Neural cell (in vitro differentiated cells): ENCODE measurements around the gene HDAC5. TPM values are rescaled to one million over a fixed set of nuclear protein-coding genes. Genes with fewer than 3 reads are reported as not detected.

Source experiments
- H2AFZ ChIP-seq: fragments of 200-600, 300-800 bp; sonication (generic), shearing (Covaris generic); 2 replicates; pipeline ENCODE4 v1.6.0; 2014; ENCODE audit warnings: low read depth, mild to moderate bottlenecking, antibody characterized with exemption, low read length, moderate library complexity
- H3F3A ChIP-seq: fragments of 200-600 bp; shearing (Covaris generic); 2 replicates; pipeline ENCODE4 v1.6.1; 2016; ENCODE audit warnings: mild to moderate bottlenecking, moderate library complexity, mixed read lengths, antibody characterized with exemption, low read length; ENCODE audit not compliant: insufficient read depth, poor library complexity, severe bottlenecking
- H3K27ac ChIP-seq: fragments of 200-600, 300-800 bp; sonication (generic), shearing (Covaris generic); 2 replicates; pipeline ENCODE4 v1.5.1; 2014; ENCODE audit warnings: mild to moderate bottlenecking, low read length, moderate library complexity
- H3K27me3 ChIP-seq: fragments of 300-800, 200-600 bp; sonication (generic), shearing (Covaris generic); 2 replicates; pipeline ENCODE4 v1.6.0; 2014; ENCODE audit warnings: mild to moderate bottlenecking, low read depth, low read length, moderate library complexity; ENCODE audit not compliant: insufficient read depth
- H3K36me3 ChIP-seq: fragments of 300-800, 200-600 bp; sonication (generic), shearing (Covaris generic); 2 replicates; pipeline ENCODE4 v1.5.1; 2014; ENCODE audit warnings: mild to moderate bottlenecking, antibody characterized with exemption, low read length, moderate library complexity; ENCODE audit not compliant: insufficient read depth
- H3K4me2 ChIP-seq: fragments of 300-800, 200-600 bp; sonication (generic), shearing (Covaris generic); 2 replicates; pipeline ENCODE4 v1.6.0; 2014; ENCODE audit warnings: mild to moderate bottlenecking, low read length
- H3K4me3 ChIP-seq: fragments of 300-800, 200-600 bp; sonication (generic), shearing (Covaris generic); 2 replicates; pipeline ENCODE4 v1.5.1; 2014; ENCODE audit warnings: mild to moderate bottlenecking, low read length, moderate library complexity
- H3K79me2 ChIP-seq: fragments of 200-600 bp; shearing (Covaris generic); replicated peaks from 2 replicates; pipeline ENCODE4 v1.6.0; 2014; ENCODE audit warnings: mild to moderate bottlenecking, low read length, moderate library complexity; ENCODE audit not compliant: insufficient read depth
- H3K9ac ChIP-seq: fragments of 300-800, 200-600 bp; sonication (generic), shearing (Covaris generic); 2 replicates; pipeline ENCODE4 v1.6.1; 2016; ENCODE audit warnings: mild to moderate bottlenecking, low read length, mixed read lengths
- H3K9me2 ChIP-seq: fragments of 200-600 bp; shearing (Covaris generic); 2 replicates; pipeline ENCODE4 v1.6.1; 2016; ENCODE audit warnings: mild to moderate bottlenecking, low read length, mixed read lengths; ENCODE audit not compliant: insufficient read depth
- H3K9me3 ChIP-seq: fragments of 200-600, 300-800 bp; sonication (generic), shearing (Covaris generic); 2 replicates; pipeline ENCODE4 v1.6.1; 2016; ENCODE audit warnings: mild to moderate bottlenecking, mixed run types, low read length, moderate library complexity, mixed read lengths
- H4K20me1 ChIP-seq: fragments of 200-600 bp; shearing (Covaris generic); 2 replicates; pipeline ENCODE4 v1.6.1; 2016; ENCODE audit warnings: mild to moderate bottlenecking, mixed run types; ENCODE audit not compliant: insufficient read depth
- CTCF ChIP-seq: fragments of 450-650 bp; IDR thresholded peaks from 2 replicates; pipeline ENCODE4 v1.5.1; 2014; ENCODE audit warnings: antibody characterized with exemption, mild to moderate bottlenecking, moderate library complexity; ENCODE audit not compliant: poor library complexity, severe bottlenecking
- EP300 ChIP-seq: fragments of 450-650 bp; conservative IDR thresholded peaks from 2 replicates; pipeline ENCODE4 v1.6.1; 2014; ENCODE audit warnings: antibody characterized with exemption, mild to moderate bottlenecking, moderate library complexity; ENCODE audit not compliant: poor library complexity, severe bottlenecking
- EZH2 ChIP-seq: fragments of 200-600, 300-800 bp; shearing (Covaris generic), sonication (generic); IDR thresholded peaks from 2 replicates; pipeline ENCODE4 v1.6.1; 2014; ENCODE audit warnings: antibody characterized with exemption, low read length, borderline replicate concordance, mild to moderate bottlenecking; ENCODE audit not compliant: insufficient read depth, poor library complexity, severe bottlenecking
- MXI1 ChIP-seq: fragments of 450-650 bp; conservative IDR thresholded peaks from 2 replicates; pipeline ENCODE4 v1.6.1; 2014; ENCODE audit warnings: antibody characterized with exemption, mild to moderate bottlenecking; ENCODE audit not compliant: poor library complexity, severe bottlenecking
- POLR2AphosphoS5 ChIP-seq: IDR thresholded peaks from 2 replicates; pipeline ENCODE4 v1.6.1; 2012
- RAD21 ChIP-seq: fragments of 450-650 bp; conservative IDR thresholded peaks from 2 replicates; pipeline ENCODE4 v1.6.1; 2014; ENCODE audit warnings: antibody characterized with exemption, mild to moderate bottlenecking, moderate library complexity
- REST ChIP-seq: IDR thresholded peaks from 2 replicates; pipeline ENCODE4 v1.6.1; 2012; ENCODE audit warnings: borderline replicate concordance
- SMC3 ChIP-seq: fragments of 450-650 bp; conservative IDR thresholded peaks from 2 replicates; pipeline ENCODE4 v1.6.1; 2014; ENCODE audit warnings: antibody characterized with exemption, mild to moderate bottlenecking, moderate library complexity; ENCODE audit not compliant: poor library complexity
- TAF1 ChIP-seq: IDR thresholded peaks from 2 replicates; pipeline ENCODE4 v1.6.1; 2012; ENCODE audit warnings: low read depth
- polyA plus RNA-seq: library from polyadenylated mRNA; depleted of rRNA; stranded (reverse); fragments of >200 nt; gene quantifications from 2 replicates; pipeline ENCODE4 v1.2.3, GENCODE V29; 2014

Gene HDAC5
- polyA plus RNA-seq, 1 donor from 2014 or later: 97.8 TPM

DNA sequence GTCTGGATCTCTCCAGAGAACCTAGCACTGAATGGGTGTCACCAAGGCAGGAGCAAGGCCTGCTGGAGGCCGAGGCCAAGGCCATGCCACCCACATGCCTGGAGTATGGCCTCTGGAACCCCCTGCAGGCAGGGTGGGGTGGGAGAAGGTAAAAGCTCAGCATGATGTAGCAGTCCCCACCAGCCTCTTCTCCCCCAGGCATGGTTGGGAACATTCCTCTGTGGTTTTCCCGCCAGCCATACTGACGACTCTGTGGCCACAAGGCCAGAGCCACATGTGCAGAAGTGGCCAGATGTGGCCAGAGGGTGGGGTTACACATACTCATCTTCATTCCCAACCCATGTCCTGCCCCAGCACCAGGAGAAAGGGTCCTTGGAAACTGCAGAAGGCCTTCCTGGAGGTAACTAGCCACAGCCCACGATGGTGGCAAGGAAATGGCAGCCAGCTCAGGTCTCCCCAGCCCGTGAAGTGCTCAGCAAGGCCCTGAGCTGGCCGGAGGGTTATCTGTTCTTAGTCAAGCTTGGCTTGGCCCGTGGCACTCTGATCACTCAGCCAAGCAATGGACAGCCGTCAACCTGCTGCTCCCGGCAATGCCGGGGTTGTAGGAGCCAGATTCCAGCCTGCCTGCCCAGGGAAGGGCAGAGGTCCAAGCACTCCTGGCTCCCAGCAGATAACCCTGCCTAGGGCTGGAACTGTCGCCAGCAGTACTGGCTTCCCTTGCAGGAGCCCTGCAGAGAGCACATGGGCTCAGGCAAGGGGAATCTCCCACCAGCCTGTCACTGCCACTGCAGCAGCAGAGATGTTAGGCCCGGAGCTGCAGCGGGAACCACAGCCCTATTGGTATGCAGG lies 26.1 kb downstream of the HDAC5 start:
- no peaks in the 10 kb centered on the region for H4K20me1 ChIP-seq
- H3K4me2 ChIP-seq: no peak overlapping the region
- H3K4me3 ChIP-seq: no peak overlapping the region
- H3K27me3 ChIP-seq: no peaks in the 10 kb centered on the region
- H3K27ac ChIP-seq: no peak overlapping the region
- no peaks in the 10 kb centered on the region for H3K9me2 ChIP-seq
- TF ChIP-seq RAD21 (no peak), MXI1 (no peak), TAF1 (no peak), CTCF (no peak), POLR2AphosphoS5 (no peak), EP300 (no peak), REST (no peak), SMC3 (no peak), EZH2 (no peak)
- H3K9ac ChIP-seq: no peak overlapping the region
- no peaks in the 10 kb centered on the region for H3K79me2 ChIP-seq
- H3K36me3 ChIP-seq: no peaks in the 10 kb centered on the region
- no peaks in the 10 kb centered on the region for H3K9me3 ChIP-seq
- no peaks in the 10 kb centered on the region for H3F3A ChIP-seq
- no peak overlapping the region for H2AFZ ChIP-seq

DNA sequence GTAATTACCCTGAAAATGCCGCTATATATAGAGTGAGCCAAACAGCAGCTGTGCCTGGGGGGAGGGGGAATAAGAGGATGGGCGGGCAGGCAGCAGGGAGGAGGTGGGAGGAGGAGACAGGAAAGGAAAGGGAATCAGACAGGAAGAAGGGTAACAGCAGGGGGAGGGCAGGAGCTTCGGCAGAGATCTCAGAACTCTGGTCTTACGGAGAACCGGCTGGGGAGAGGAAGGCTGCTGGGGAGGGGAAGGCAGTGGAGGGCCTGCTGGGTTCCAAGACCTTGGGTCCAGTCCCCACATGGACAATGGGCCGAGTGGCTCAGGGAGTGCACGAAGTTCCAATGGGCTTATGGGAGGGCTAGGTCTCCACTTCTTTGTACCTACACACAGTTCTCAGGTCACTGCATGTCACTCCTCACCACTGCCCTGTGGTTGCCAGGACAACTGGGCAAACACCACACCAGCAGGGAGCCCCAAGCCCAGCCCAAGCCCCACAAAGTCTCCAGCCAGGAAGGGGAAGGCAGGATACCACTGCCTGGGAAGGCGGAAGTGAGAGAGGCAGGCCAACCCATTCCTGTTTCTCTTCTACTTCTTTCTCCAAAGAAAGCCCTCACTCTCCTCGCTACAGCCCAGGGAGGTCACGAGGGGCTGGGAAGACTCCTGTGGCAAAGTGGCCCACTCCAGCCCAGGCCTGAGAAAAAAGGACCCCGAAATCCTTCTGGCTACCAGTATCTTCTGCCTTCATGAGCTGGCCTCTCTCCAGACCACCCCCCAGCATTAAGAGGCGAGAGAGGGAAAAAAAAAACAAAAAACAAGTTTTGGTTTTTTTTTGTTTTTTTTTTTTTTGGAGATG lies 27.6 kb downstream of the HDAC5 start:
- H3K79me2 ChIP-seq: no peaks in the 10 kb centered on the region
- no peaks in the 10 kb centered on the region for H3K9me2 ChIP-seq
- H3K27ac ChIP-seq: peak overlapping the region; percentile 84
- no peaks in the 10 kb centered on the region for H3F3A ChIP-seq
- peak overlapping the region; percentile 64 for H3K9ac ChIP-seq
- H2AFZ ChIP-seq: no peak overlapping the region
- H3K4me2 ChIP-seq: peak overlapping the region; percentile 87
- TF ChIP-seq MXI1: no peak
- peak; percentile 44 for TF ChIP-seq CTCF
- peak; percentile 44 for TF ChIP-seq EP300
- TF ChIP-seq RAD21: peak; percentile 57
- peak; percentile 68 for TF ChIP-seq SMC3
- TF ChIP-seq EZH2: no peak
- peak; percentile 34 for TF ChIP-seq TAF1
- TF ChIP-seq REST: peak; percentile 1
- TF ChIP-seq POLR2AphosphoS5: peak; percentile 67
- no peaks in the 10 kb centered on the region for H3K9me3 ChIP-seq
- no peaks in the 10 kb centered on the region for H3K36me3 ChIP-seq
- peak overlapping the region; percentile 64 for H3K4me3 ChIP-seq
- no peaks in the 10 kb centered on the region for H4K20me1 ChIP-seq
- H3K27me3 ChIP-seq: no peaks in the 10 kb centered on the region
